Stimulated activated effector memory CD8-positive, alpha-beta T cell treated with anti-CD3 and anti-CD28 coated beads, Interleukin-12 subunit alpha, Interleukin-12 subunit beta, amount 100 ng/mL, for 72 hours (primary cell): ENCODE measurements around the gene C14orf93.
"Not testable (repeated sequence)": the region's sequence is repeated elsewhere in the genome, so short reads cannot be mapped to it uniquely, and the experiment has no call there.

Experiments
- ATAC-seq: fragments of 150-1000 bp; cut with Tn5 transposase; 2 replicates; pipeline ENCODE4 v1.10.0; 2021
- DNase-seq, 2 donors: peaks; one replicate each; pipeline ENCODE4 v3.0.0; 2021 to 2022; ENCODE audit warnings: low spot score in 2 of 2
- H3K27ac Mint-ChIP-seq: one replicate; pipeline ENCODE4 v1.8.0; 2022; ENCODE audit warnings: mild to moderate bottlenecking, mixed read lengths
- H3K36me3 Mint-ChIP-seq: one replicate; pipeline ENCODE4 v1.8.0; 2022; ENCODE audit warnings: mild to moderate bottlenecking, mixed read lengths
- H3K4me1 Mint-ChIP-seq: one replicate; pipeline ENCODE4 v1.8.0; 2022; ENCODE audit warnings: mixed read lengths
- H3K4me3 Mint-ChIP-seq: one replicate; pipeline ENCODE4 v1.8.0; 2022; ENCODE audit warnings: mild to moderate bottlenecking, mixed read lengths
- H3K9me3 Mint-ChIP-seq: one replicate; pipeline ENCODE4 v1.8.0; 2022; ENCODE audit warnings: mixed read lengths

Gene C14orf93

DNA sequence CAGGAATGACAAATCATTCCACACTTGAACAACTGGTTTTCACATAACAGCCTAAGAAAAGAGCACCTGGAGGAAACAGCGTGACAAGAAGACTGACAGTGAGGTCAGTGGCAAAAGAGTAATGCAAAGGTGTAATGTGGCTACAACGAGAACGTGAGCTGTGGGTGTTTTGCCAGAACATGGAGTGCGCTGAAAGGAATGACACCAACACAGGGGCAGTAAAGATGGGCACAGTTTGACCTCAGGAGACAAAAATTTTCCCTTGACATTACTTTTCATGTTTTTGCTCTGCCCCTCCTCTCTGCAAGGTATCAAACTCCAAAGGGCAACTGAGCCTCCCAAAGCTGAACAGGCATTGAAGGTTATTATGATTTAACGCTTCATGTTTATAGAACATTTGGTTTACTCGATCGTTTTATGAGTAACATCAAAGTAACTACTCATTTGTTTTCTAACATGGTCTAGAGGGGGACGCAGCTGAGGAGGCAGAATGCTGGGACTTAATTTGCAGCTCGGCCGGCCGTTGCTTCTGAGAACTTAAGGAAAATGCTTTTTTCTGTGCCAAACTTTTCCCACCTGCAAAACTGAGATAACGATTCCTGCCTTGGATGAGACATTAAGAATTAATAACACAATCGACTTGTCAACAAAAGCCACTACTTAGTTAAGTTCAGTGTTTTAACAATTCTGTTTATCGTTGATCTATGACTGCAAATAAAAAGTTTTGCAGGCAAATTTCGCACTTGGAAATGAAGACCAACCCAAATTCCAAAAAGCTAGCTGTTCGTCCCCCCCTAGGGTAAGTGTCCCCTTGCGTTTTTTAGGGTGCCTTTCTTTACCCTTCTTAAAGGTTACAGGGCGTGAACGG is 54.0 kb downstream of the C14orf93 start:
- H3K36me3 Mint-ChIP-seq = peaks cover 41% of the 10 kb centered on the region
- DNase-seq (no peak), ATAC-seq (no peak)
- H3K4me3 Mint-ChIP-seq = peak overlapping the region; percentile 89
- no peaks in the 10 kb centered on the region for H3K9me3 Mint-ChIP-seq
- peak overlapping the region; percentile 93 for H3K27ac Mint-ChIP-seq
- H3K4me1 Mint-ChIP-seq = peaks cover 13% of the 10 kb centered on the region

GRCh38 chr14:22952418-22952817 is 57.5 kb downstream of the C14orf93 start:
- Mint-ChIP-seq H3K4me3 (no peak overlapping the region), H3K36me3 (peaks cover 76% of the 10 kb centered on the region), H3K9me3 (no peaks in the 10 kb centered on the region), H3K27ac (no peak overlapping the region), H3K4me1 (peaks cover 13% of the 10 kb centered on the region)
- DNase-seq (no peak), ATAC-seq (no peak)

- not testable (repeated sequence) for H3K27ac Mint-ChIP-seq, ATAC-seq, H3K4me3 Mint-ChIP-seq, DNase-seq, H3K9me3 Mint-ChIP-seq
- Mint-ChIP-seq H3K36me3 (peaks cover 82% of the 10 kb centered on the region), H3K4me1 (peaks cover 13% of the 10 kb centered on the region)
These were observed 58.1 kb downstream of the C14orf93 start for GRCh38 chr14:22951795-22952194.

DNA sequence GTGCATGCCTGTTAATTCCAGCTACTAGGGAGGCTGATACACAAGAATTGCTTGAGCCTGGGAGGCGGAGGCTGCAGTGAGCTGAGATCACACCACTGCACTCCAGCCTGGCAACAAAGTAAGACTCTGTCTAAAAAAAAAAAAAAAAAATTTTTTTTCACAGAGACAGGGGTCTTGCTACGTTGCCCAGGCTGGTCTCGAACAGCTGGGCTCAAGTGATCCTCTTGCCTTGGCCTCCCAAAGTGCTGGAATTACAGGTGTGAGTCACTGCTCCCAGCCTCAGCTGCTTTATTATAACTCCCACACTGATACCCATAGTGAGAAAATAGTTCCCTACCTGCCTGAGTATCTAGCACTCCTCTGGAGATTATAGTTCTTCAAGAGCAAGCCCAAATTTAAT is 64.3 kb downstream of the C14orf93 start:
- no peak for ATAC-seq
- no peak overlapping the region for H3K4me3 Mint-ChIP-seq
- H3K9me3 Mint-ChIP-seq = no peaks in the 10 kb centered on the region
- H3K36me3 Mint-ChIP-seq = peaks cover 67% of the 10 kb centered on the region
- no peaks in the 10 kb centered on the region for H3K4me1 Mint-ChIP-seq
- no peak overlapping the region for H3K27ac Mint-ChIP-seq
- DNase-seq = no peak

DNA sequence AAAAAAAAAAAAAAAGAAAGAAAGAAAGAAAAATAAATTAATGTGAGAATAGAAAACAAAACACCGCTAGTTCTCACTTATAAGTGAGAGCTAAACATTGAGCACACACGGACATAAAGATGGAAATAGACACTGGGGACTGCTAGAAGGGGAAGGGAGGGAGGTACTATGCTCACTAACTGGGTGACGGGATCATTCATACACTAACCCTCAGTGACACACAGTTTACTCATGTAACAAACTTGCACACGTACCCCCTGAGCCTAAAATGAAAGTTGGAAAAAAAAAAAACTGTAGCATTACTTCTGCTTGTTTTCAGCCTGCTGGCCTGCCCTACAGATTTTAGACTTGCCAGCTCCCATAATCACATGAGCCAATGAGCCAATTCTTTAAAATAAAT is 70.3 kb downstream of the C14orf93 start:
- ATAC-seq (no peak), DNase-seq (no peak)
- Mint-ChIP-seq H3K27ac (no peak overlapping the region), H3K4me3 (no peak overlapping the region), H3K9me3 (no peaks in the 10 kb centered on the region), H3K4me1 (no peaks in the 10 kb centered on the region), H3K36me3 (peaks cover 21% of the 10 kb centered on the region)
